Caki2 (cell line): Measurements from ENCODE around the gene PITPNB. TPM values are rescaled to one million over a fixed set of nuclear protein-coding genes. Genes with fewer than 3 reads are reported as not detected.

Experiments
- DNase-seq: peaks from one replicate; pipeline ENCODE4 v3.0.0-alpha.2; 2015; ENCODE audit warnings: low read depth
- in situ Hi-C: cut with HindIII; loops from 2 replicates; pipeline ENCODE4 v1.10.0; 2016; ENCODE audit warnings: low sequenced_read_pairs, low pct_unique_long_range_greater_than_20kb, mixed read lengths
- total RNA-seq: library from RNA; depleted of rRNA; stranded (reverse); fragments of >200 nt; shearing (Covaris generic); gene quantifications from 2 replicates; pipeline ENCODE4 v1.2.3, GENCODE V29; 2014; ENCODE audit warnings: low replicate concordance

The PITPNB gene
- total RNA-seq, 1 experiment from 2014 or later = 8.6 TPM

DNA sequence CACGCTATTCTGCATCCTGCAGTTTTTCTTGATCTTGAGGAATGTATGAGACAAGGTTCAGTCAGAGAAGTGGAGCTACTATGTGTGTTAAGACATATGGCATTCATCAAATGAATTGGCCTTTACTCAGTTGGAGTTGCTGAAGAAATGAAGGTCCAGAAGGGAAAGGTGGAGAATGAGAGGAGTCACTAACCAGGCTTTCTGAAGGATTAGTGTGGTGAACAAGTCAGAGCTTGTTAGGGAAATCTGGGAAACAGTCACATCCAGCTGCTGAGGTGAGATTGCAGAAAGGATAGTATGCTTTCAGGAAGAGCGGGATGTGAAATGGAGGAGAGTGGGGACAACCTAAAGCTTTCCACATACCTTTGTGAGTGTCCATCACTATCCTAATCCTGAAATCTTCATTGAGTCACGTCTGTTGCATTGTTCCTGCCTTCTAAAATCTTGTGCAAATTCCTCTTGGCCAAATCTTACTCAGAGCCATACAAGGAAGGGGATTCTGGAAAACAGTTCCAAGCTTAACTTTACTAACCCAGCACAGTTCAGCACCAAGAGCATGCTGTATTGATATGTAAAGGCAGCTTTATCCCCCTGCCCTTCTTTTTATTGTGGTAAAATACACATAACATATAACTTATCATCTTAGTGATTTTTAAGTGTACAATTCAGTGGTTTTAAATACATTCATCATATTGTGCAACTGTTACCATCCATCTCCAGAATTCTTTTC lies 11.4 kb upstream of the PITPNB start:
- no peak for DNase-seq
- in situ Hi-C loops = no loop called here

DNA sequence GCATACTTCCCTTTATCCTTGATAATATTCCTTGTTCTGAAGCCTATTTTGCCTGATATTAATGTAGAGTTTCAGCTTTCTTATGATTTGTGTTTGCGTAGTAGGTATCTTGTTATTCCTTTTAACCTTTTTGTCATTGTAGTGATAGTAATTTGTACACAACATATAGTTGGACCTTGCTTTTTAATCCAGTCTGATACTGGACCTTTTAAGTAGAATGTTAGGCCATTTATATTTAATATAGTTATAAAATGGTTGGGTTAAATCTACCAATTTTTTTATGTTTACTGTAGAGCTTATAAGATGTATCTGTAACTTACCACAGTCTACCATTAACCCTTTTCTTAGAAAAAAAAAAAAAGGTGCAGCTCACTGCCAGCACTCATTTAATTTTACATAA lies 8.6 kb upstream of the PITPNB start:
- in situ Hi-C loops = no loop called here
- DNase-seq = no peak

DNA sequence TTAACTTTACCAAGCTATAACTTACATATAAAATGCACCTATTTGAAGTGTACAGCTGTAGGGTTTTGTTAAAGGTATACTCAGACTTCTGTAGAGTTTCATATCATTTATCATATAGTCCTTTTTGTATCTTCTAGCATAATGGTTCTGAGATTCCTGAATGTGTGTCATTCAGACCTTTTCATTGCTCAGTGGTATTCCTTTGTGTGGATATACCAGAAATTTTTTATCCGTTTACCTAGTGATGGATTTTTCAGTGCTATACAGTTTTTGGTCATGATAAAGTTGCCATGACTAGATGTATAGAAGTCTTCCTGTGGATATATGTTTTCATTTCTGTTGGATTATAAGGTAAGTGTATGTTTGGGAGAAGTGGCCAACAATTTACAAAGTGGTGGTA lies 6.3 kb upstream of the PITPNB start:
- DNase-seq = no peak
- in situ Hi-C loops = no loop called here

DNA sequence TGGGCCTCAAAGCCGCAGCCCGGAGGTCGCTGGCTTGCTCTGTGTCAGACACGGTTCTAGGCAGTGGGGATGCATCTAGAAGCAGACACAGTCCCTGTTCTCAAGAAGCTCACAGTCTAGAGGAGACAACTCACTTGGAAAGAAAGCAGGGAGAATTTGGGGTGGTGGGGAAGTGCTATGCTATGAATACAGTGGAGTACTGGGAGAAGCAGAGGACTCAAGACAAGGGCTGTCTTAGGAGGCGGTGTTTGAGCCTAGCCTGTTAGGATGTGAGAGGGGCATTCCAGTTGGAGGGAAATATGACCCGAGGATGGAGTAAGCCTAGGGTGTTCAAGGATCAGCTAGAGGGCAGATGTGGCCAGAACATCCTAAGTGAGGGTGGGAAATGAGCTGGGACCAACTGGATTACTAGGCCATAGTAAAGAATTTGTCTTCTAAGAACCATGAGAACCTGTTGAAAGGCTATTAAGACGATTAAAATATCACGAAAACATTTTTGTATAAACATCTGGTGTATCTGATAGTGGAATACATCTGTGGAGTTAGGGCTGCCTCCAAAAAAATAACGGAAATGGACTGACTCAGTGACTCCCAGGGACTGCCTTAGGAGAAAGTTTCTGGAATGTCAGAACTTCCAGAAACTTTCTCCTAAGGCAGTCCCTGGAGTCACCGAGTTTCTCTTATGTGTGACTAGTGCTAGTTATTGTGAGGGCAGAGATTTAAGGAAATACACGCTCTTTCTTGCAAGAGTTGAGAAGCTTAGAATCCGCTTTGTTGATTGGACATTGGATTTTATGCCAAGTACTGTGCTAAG lies 1.1 kb upstream of the PITPNB start:
- in situ Hi-C loops = no loop called here
- DNase-seq = peak; percentile 66

DNA sequence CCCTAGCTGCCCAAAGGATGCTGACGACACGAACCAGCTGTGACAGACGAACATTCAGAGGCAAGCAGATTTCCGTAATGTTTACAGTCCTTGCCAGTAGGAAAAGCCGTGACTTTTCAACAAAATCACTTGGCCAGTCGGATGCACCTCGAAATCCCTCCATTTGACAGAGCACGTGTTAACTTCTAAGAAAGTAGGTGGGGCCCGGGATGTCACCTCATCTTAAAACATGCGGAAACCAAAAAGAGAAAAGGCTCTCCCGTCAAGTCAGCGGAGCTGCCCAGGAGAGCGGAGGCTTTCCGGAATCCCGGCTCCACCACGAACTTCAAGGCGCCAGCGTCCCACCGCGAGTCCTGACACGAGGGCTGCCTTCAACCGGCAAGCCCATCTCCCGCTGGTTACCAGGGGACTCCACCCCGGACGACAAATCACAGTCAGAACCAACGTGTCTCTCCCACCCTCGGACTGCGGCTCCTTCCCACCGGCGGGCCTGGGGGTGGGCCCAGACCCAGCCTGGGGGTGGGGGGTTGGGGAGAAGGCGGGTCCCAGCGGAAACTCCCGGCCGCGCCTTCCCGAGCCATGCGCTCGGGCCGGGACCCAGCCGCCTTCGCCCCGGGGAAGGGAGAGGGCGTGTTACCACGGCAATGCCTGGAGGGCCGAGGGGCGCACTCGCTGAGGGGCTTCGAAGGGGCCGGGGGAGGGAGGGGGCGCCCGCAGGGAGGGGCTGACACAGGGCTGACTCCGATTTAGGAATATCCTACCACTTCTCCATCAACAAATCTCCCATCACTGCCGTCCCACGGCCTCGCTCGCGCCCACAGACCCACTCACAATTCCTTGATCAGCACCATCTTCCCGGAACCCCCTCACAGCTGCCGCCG lies 475 bp downstream of the PITPNB start:
- DNase-seq = peak; percentile 63
- in situ Hi-C loops = no loop called here

DNA sequence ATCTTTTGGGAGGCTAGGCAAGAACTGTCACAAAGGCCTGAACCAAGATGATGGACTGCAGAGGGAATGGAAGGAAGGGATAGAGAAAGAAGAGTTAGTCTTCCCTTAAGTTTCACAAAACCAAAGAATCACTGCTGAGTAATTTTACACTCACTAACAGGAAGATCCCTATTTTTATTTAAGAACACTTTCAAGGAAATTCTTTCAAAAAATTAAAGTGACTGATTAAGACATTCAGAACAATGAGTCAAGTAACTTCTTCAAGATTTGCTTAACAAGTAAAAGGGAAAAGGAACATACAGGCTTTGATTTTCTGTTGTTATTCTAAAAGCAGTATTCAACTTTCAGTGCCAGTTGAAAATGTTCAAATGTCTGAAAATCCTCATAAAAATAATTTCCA lies 3.1 kb downstream of the PITPNB start:
- no peak for DNase-seq
- in situ Hi-C loops = no loop called here

DNA sequence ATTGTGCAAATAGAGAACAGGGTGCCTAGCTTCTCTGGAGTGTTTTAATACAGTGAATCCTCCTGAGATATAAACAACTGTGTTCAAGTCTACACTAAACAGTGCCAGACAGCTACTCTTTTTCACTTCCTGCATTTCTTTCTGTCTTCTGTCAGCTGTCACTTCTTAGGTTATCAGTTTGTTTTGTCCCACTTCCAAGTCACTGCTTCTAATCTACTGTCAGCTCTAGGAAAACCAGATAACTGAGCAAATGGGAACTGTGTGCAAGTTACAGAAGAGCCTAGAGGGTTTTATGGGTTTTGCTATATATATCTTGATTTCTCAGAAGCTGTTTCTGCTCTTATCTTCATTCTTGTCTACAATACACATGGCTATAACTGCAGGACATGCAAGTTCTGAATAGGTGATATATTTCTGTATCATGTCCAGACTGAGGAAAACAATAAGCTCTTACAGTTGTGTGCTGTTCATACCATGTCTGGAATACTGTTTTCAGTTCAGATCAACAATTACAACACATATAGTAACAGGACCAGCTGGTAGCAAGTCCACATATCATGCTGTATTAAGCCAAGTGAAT lies 5.8 kb downstream of the PITPNB start:
- in situ Hi-C loops = no loop called here
- DNase-seq = no peak

DNA sequence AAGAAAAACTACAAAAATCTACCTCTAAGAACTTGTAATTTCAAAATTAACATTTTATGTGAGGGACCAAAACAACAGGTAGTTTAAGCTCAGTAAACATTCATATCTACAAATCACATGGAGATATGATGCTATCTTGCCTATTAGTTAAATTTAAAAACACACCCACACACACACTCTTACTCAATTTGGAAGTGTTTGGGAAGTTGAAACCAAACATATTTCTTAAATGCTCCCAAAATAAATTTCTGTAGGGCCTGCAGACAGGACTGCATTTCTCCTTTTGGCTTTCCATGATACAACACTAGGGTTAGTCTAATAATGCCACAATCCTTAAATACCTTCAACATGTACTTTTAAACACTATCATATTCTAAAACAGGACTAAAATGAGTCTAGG lies 7.0 kb downstream of the PITPNB start:
- in situ Hi-C loops = no loop called here

DNA sequence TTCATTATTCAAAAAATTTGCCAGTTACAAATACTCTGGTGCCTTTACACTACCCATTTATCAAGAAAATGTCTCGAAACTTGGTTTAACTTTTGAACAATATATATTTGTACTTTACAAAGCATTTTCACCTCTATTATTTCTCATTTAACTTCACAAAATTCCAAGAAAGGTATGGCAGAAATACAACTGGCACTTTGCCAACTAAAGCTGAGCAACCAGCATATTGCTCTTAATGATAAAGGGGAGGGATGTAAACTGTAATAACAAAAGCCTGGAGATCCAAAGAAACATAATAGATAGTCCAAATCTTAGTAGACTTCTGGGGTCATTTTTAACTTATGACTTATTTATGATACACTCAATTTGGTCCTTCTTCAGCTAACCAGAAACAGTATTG lies 7.7 kb downstream of the PITPNB start:
- DNase-seq = no peak
- in situ Hi-C loops = no loop called here

More for the DNA sequence above, 7.0 kb downstream of the PITPNB start:
- no peak for DNase-seq

DNA sequence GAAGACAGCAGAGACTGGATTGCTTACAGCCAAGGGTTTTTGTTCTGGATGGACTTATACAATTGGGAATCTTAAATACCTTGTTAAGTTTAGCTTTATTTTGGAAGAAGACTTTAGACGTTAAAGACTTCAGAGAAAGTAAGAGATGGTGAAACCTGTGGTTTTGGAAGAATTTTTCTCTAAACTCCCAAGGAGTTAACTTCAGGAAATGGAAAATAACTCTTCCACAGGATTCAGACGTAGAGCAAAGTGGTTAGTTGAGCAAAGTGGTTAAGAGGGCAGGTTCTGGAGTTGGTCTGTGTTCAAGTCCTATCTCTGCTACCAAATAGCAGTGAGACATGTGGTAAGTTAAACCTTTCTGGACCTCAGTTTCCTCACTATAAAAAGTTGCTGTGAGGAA lies 12.8 kb downstream of the PITPNB start:
- in situ Hi-C loops = no loop called here
- DNase-seq = no peak

DNA sequence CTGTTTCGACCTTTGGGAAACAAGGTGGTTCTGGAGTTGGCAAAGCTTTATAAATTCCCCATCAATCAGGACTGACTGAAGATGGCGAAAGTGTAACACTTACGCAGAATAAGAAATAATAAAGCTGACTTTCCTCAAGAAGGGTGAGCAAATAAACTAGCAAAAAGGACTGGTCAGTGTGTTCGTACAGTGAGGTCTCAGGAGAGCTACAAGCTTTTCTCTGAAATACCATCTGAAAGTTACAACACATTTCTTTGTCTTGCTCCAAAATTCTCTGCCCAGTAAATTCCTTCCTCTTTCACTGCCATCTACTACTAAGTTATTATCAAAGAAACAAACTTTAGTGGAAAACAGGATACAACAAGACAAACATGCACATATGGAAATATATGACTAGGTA lies 13.4 kb downstream of the PITPNB start:
- in situ Hi-C loops = no loop called here
- no peak for DNase-seq

DNA sequence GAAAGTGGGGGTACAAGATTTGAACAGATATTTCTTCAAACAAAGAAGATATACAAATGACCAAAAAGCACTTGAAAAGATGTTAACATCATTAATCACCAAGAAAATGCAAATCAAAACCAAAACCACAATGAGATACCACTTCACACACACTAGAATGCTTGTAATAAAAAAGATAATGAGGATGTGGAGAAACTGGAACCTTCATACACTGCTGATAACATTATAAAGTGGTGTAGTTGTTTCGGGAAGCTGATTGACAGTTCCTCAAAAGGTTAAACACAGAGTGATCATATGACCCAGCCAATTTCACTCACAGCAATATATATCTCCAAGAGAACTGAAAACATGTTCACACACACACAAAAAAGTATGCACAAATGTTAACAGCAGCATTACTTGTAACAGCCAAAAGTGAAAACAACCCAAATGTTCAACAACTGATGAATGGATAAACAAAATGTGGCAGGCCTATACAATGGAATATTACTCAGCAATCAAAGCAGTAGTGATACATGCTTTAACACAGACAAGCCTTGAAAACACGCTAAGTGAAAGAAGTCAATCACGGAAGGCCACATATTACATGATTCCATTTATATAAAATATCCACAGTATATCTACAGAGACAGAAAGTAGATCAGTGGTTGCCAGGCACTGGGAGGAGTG lies 15.1 kb downstream of the PITPNB start:
- in situ Hi-C loops = no loop called here
- DNase-seq = no peak

DNA sequence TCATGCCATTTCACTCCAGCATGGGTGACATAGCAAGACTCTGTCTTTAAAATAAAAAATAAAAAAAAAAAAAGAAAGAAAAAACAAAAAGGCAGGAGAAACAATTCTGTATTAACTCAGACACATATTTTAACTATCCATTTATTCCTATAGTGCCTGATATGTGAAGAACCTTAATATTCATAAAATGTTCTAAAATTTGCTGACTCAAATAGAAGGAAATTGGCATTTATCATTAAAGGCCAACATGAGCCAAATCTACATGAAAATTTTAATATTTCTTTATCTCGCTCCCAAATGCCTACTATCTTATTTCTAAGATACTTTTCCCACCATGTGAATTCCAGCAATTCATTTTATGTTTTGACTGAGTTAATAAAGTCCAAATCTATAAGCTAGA lies 18.9 kb downstream of the PITPNB start:
- DNase-seq = no peak
- in situ Hi-C loops = no loop called here

DNA sequence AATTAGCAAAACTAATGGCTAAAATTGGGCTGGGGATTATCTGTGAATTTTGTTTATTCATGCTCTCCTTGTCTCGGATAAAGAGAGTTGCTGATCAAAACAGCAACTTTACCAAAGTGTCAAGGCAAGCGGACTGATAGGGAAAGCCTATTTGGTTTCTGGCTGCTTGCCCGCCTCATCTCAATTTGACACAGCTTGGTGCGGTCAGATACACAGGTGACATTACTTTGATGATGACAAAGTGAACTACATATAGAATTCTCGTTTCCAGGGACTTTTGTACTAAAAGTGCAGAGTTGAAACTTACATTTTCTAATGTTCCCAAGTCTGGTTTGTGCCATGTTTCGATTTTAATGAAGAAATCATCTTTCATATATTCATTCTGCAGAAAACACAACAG lies 22.8 kb downstream of the PITPNB start:
- in situ Hi-C loops = no loop called here
- DNase-seq = no peak

DNA sequence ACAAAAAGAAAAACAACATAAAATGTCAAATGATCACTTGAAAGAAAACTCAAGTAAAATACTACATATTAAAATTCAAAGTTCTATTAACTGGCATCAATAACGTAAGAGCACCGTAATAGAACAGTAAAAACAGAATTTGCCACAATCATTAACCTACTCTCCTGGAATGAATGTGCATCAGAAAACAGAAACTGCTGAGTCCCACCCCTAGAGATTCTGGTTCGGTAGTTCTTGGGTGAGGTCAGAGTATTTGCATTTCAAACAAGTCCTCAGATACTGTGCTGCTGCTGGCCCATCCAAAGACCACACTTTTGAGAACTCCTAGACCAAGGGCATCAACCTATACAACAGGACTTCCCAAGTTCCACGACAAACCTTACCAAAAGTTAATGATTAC lies 23.5 kb downstream of the PITPNB start:
- DNase-seq = peak; percentile 48
- in situ Hi-C loops = no loop called here

DNA sequence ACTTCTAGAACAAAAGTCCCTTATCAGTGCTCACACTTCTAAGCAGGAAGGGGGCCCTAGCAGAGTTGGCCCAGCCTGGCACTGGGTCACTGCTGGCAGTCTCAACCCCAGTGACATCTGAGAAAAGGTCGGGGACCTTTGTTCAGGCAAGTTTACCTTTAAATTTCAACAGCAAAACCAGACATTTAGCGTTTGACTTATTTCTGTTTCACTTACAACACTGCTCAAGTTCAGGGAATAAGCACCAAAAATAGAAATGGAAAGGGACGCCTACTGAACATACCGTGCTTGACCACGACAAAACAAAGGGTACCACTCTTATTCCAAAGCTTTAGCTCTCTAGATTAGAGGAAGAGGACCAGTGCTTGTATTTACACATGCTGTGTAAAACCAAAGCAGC lies 26.2 kb downstream of the PITPNB start:
- in situ Hi-C loops = no loop called here

DNA sequence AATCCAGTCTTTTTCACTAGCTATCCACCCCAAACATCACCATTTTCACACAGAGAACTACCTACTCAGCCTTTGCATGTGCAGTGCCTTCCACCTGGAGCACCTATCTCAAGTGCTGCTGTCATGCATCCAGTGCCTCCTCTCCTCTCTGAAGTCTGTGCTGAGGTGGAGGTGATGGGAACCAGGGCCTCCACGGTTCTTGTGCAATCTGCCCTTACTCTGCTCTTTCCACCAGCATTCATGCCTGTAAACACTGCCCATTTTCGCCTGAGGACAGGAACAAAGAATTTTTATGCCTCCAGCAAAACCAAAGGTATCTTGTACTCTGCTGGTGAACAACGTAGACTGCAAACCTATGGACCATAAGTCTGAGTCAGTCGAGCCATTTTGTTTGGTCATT lies 27.0 kb downstream of the PITPNB start:
- in situ Hi-C loops = no loop called here
- DNase-seq = no peak

More for the DNA sequence above, 26.2 kb downstream of the PITPNB start:
- DNase-seq = no peak

DNA sequence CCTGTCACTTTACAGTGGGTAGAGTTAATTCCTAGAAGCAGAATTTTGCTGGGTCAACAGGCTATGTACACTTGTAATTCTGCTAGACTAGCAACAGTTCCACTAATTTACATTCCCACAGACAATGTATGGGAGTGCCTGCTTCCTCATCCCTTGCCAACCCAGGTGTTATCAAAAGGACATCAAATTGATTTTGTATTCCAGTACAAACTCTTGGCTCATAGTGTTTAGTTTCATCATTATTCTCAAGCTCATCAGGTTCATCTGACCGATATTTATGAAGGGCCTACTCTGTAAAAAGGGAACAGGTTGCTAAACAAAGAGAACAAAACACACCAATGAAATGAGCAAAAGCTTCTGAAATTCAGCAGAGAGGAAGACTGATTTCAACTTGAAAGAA lies 30.7 kb downstream of the PITPNB start:
- in situ Hi-C loops = no loop called here
- DNase-seq = no peak
